Body of pancreas (tissue), 4 donors: ENCODE measurements around the gene RMI2.
"Not testable (repeated sequence)": the region's sequence is repeated elsewhere in the genome, so short reads cannot be mapped to it uniquely, and the experiment has no call there.

ENCODE experiments used
- POLR2A ChIP-seq, 3 donors: fragments of 450-650 bp; IDR thresholded peaks; one replicate each; pipeline ENCODE4 v1.6.1; 2016; ENCODE audit warnings: antibody characterized with exemption in 3 of 3, mild to moderate bottlenecking in 2 of 3
- TF ChIP-seq, protein P1 (sequence below), 7 experiments: fragments of 450-650 bp in 4 of 7; fragments of 200-600 bp in 3 of 7; sonication (generic) in 3 of 7; IDR thresholded peaks; one replicate each; pipeline ENCODE4 v1.5.1; 2016 to 2019; ENCODE audit warnings: antibody characterized with exemption in 7 of 7

DNA sequence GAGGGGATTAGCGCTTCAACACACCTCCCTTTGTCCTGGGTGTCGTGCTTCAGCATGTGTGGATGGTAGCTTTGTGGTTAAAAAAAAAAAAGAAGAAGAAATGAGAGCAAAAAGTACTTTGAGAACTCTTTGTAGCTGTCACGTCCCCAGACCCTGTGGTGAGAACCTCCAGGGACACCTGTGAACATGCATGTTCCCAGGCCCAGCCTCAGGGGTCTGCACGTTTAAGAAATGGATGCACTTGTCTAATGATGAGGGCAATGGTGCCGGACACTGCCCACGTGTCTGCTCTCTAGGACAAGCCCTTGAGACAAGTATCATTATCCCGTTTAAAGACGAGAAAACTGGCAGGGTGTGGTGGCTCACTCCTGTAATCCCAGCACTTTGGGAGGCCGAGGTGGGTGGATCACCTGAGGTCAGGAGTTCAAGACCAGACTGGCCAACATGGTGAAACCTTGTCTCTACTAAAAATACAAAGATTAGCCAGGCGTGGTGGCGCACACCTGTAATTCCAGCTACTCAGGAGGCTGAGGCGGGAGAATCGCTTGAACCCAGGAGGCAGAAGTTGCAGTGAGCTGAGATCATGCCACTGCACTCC, 46.2 kb upstream of the RMI2 start:
- TF ChIP-seq, protein P1, sequence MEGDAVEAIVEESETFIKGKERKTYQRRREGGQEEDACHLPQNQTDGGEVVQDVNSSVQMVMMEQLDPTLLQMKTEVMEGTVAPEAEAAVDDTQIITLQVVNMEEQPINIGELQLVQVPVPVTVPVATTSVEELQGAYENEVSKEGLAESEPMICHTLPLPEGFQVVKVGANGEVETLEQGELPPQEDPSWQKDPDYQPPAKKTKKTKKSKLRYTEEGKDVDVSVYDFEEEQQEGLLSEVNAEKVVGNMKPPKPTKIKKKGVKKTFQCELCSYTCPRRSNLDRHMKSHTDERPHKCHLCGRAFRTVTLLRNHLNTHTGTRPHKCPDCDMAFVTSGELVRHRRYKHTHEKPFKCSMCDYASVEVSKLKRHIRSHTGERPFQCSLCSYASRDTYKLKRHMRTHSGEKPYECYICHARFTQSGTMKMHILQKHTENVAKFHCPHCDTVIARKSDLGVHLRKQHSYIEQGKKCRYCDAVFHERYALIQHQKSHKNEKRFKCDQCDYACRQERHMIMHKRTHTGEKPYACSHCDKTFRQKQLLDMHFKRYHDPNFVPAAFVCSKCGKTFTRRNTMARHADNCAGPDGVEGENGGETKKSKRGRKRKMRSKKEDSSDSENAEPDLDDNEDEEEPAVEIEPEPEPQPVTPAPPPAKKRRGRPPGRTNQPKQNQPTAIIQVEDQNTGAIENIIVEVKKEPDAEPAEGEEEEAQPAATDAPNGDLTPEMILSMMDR (IDR thresholded peaks at IDR 0.05), result not testable (repeated sequence)
- TF ChIP-seq POLR2A (IDR thresholded peaks at IDR 0.05), result not testable (repeated sequence)
